Upper lobe of left lung (tissue), 4 donors: Measurements from ENCODE around the gene MAGI3.

ENCODE experiments used
- EP300 ChIP-seq, 4 donors: sonication (generic); formaldehyde crosslinking; IDR thresholded peaks; one replicate each; pipeline ENCODE4 v1.5.1; 2017; ENCODE audit warnings: antibody characterized with exemption in 4 of 4, control low read depth in 2 of 4
- POLR2A ChIP-seq, 4 donors: fragments of 450-650 bp; IDR thresholded peaks; one replicate each; pipeline ENCODE4 v1.5.1; 2016 to 2017; ENCODE audit warnings: antibody characterized with exemption in 4 of 4, mild to moderate bottlenecking in 2 of 4
- POLR2AphosphoS5 ChIP-seq, 2 donors: sonication (generic); formaldehyde crosslinking; IDR thresholded peaks; one replicate each; pipeline ENCODE4 v1.5.1; 2017; ENCODE audit warnings: antibody characterized with exemption in 2 of 2
- TF ChIP-seq, protein P1 (sequence below), 6 experiments: fragments of 450-650 bp in 4 of 6; fragments of 200-600 bp in 2 of 6; sonication (generic) in 2 of 6; IDR thresholded peaks; one replicate each; pipeline ENCODE4 v1.5.1; 2016 to 2019; ENCODE audit warnings: antibody characterized with exemption in 6 of 6

DNA sequence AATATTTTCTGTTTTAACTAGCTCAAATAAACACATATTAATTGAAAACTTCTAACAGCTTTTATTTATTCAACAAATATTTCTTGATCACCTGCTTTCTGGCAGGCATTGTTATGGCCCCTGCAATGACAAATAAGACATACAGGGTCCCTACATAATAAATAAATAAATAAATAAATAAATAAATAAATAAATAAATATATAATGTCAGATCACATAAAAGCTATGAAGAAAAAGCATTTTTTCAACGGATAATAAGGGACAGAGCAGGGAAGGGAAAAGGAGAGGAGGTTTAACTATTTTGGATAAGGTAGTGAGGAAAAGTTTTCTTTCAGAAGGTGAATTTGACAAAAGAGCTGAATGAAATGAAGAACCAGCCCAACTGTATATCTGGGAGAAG lies 115.0 kb downstream of the MAGI3 start:
- TF ChIP-seq, protein P1, sequence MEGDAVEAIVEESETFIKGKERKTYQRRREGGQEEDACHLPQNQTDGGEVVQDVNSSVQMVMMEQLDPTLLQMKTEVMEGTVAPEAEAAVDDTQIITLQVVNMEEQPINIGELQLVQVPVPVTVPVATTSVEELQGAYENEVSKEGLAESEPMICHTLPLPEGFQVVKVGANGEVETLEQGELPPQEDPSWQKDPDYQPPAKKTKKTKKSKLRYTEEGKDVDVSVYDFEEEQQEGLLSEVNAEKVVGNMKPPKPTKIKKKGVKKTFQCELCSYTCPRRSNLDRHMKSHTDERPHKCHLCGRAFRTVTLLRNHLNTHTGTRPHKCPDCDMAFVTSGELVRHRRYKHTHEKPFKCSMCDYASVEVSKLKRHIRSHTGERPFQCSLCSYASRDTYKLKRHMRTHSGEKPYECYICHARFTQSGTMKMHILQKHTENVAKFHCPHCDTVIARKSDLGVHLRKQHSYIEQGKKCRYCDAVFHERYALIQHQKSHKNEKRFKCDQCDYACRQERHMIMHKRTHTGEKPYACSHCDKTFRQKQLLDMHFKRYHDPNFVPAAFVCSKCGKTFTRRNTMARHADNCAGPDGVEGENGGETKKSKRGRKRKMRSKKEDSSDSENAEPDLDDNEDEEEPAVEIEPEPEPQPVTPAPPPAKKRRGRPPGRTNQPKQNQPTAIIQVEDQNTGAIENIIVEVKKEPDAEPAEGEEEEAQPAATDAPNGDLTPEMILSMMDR (IDR thresholded peaks at IDR 0.05), result no peak
- no peak for TF ChIP-seq POLR2AphosphoS5 (IDR thresholded peaks at IDR 0.05)
- TF ChIP-seq POLR2A (IDR thresholded peaks at IDR 0.05), result no peak
- TF ChIP-seq EP300 (IDR thresholded peaks at IDR 0.05), result no peak
